ENCODE results near the gene USP24.

- no peak for TF ChIP-seq CTCF (IDR thresholded peaks at IDR 0.05)
- no peak for TF ChIP-seq POLR2A (IDR thresholded peaks at IDR 0.05)
Observed at GRCh38 chr1:55067022-55067778, 148.0 kb downstream of the USP24 start.
